Breast epithelium (tissue), 4 donors: Measurements from ENCODE around the gene SOCS3. TPM values are rescaled to one million over a fixed set of nuclear protein-coding genes. Genes with fewer than 3 reads are reported as not detected.
"Not testable (repeated sequence)": the region's sequence is repeated elsewhere in the genome, so short reads cannot be mapped to it uniquely, and the experiment has no call there.

Source experiments
- DNase-seq, 2 donors: peaks; one replicate each; pipeline ENCODE4 v3.0.0-alpha.2; 2019; ENCODE audit warnings: low spot score in 2 of 2
- H3K27ac ChIP-seq, 2 donors: fragments of 200-600 bp; sonication (generic) in 1 of 2; one replicate each; pipeline ENCODE4 v1.5.1; 2016 to 2019; ENCODE audit warnings: mild to moderate bottlenecking in 1 of 2
- H3K27me3 ChIP-seq, 2 donors: fragments of 200-600 bp; sonication (generic) in 1 of 2; one replicate each; pipeline versions ENCODE4 v1.5.1 to v1.6.0; 2017 to 2019; ENCODE audit warnings: control low read depth in 1 of 2, mild to moderate bottlenecking in 1 of 2
- H3K36me3 ChIP-seq: fragments of 200-600 bp; one replicate; pipeline ENCODE4 v1.5.1; 2019
- H3K4me1 ChIP-seq, 2 donors: fragments of 200-600 bp; sonication (generic); one replicate each; pipeline ENCODE4 v1.5.1; 2016 to 2019; ENCODE audit warnings: control low read depth in 1 of 2
- H3K4me3 ChIP-seq, 3 donors: fragments of 200-600 bp; sonication (generic); 1 replicate in 2 of 3; 2 replicates in 1 of 3; pipeline ENCODE4 v1.5.1; 2016 to 2019; ENCODE audit warnings: mild to moderate bottlenecking in 3 of 3, moderate library complexity in 2 of 3
- H3K9me3 ChIP-seq, 2 donors: fragments of 200-600 bp; sonication (generic) in 1 of 2; one replicate each; pipeline ENCODE4 v1.5.1; 2016 to 2019; ENCODE audit warnings: control low read depth in 1 of 2
- CTCF ChIP-seq, 3 donors: fragments of 450-650 bp; IDR thresholded peaks; one replicate each; pipeline ENCODE4 v1.5.1; 2016 to 2017; ENCODE audit warnings: antibody characterized with exemption in 3 of 3, mild to moderate bottlenecking in 3 of 3, moderate library complexity in 3 of 3
- POLR2A ChIP-seq: fragments of 450-650 bp; IDR thresholded peaks from one replicate; pipeline ENCODE4 v1.6.1; 2016; ENCODE audit warnings: antibody characterized with exemption, mild to moderate bottlenecking, moderate library complexity
- POLR2AphosphoS5 ChIP-seq, 3 donors: sonication (generic); formaldehyde crosslinking; IDR thresholded peaks; one replicate each; pipeline ENCODE4 v1.6.1; 2017; ENCODE audit warnings: antibody characterized with exemption in 3 of 3
- intact Hi-C: fragments of 100-400 bp; cut with DNase I; formaldehyde crosslinking; loops from one replicate; pipeline ENCODE4 v1.15.1; 2023; ENCODE audit warnings: low total_unique reads
- total RNA-seq, 3 donors: library from RNA; depleted of rRNA; stranded (reverse); fragments of >200 nt; gene quantifications; one replicate each; pipeline ENCODE4 v1.1.0, GENCODE V29; 2016

The SOCS3 gene
- total RNA-seq, 3 donors from 2014 or later, result 58.1 to 190 (median 76.4) TPM

GRCh38 chr17:78314683-78315354 lies 45.1 kb downstream of the SOCS3 start:
- Histone ChIP-seq H3K9me3 (no peaks in the 10 kb centered on the region), H3K4me1 (peaks cover 7 to 14% of the 10 kb centered on the region in 2 donors), H3K36me3 (no peaks in the 10 kb centered on the region), H3K27me3 (no peaks in the 10 kb centered on the region), H3K4me3 (peak overlapping the region in 2 of 3 donors; percentile 57 to 68), H3K27ac (peak overlapping the region; percentile 67 to 88)
- intact Hi-C loops, result no loop called here
- TF ChIP-seq POLR2AphosphoS5 (IDR thresholded peaks at IDR 0.05), result no peak
- TF ChIP-seq POLR2A, result no peak
- no peak for TF ChIP-seq CTCF (IDR thresholded peaks at IDR 0.05)
- no peak for DNase-seq

- H3K4me3 ChIP-seq, result peak overlapping the region; percentile 34 to 68 (median 57)
- H3K4me1 ChIP-seq, result peaks cover 7 to 14% of the 10 kb centered on the region in 2 donors
- DNase-seq, result peak; percentile 62 to 79
- no peaks in the 10 kb centered on the region for H3K36me3 ChIP-seq
- H3K27me3 ChIP-seq, result no peaks in the 10 kb centered on the region
- peak overlapping the region; percentile 67 to 88 for H3K27ac ChIP-seq
- intact Hi-C loops, result no loop called here
- no peaks in the 10 kb centered on the region for H3K9me3 ChIP-seq
- peak; percentile 45 to 84 (median 58) for TF ChIP-seq POLR2AphosphoS5 (IDR thresholded peaks at IDR 0.05)
- TF ChIP-seq CTCF (IDR thresholded peaks at IDR 0.05), result no peak
- TF ChIP-seq POLR2A, result peak; percentile 27
Observed at GRCh38 chr17:78313735-78314648, 45.9 kb downstream of the SOCS3 start.

GRCh38 chr17:78309659-78310255 lies 50.1 kb downstream of the SOCS3 start:
- H3K36me3 ChIP-seq, H3K9me3 ChIP-seq: not testable (repeated sequence)

GRCh38 chr17:78307887-78308638 lies 51.8 kb downstream of the SOCS3 start:
- no peak for DNase-seq
- H3K9me3 ChIP-seq, result no peaks in the 10 kb centered on the region
- H3K27ac ChIP-seq, result peak overlapping the region in 1 of 2 donors; percentile 23
- intact Hi-C loops, result no loop called here
- no peak for TF ChIP-seq CTCF (IDR thresholded peaks at IDR 0.05)
- TF ChIP-seq POLR2A, result no peak
- no peak for TF ChIP-seq POLR2AphosphoS5 (IDR thresholded peaks at IDR 0.05)
- no peaks in the 10 kb centered on the region for H3K4me1 ChIP-seq
- no peaks in the 10 kb centered on the region for H3K36me3 ChIP-seq
- H3K4me3 ChIP-seq, result no peak overlapping the region
- H3K27me3 ChIP-seq, result no peaks in the 10 kb centered on the region

More at GRCh38 chr17:78309659-78310255, 50.1 kb downstream of the SOCS3 start:
- intact Hi-C loops, H3K27me3 ChIP-seq, H3K27ac ChIP-seq, H3K4me1 ChIP-seq, H3K4me3 ChIP-seq, DNase-seq: not testable (repeated sequence)

- TF ChIP-seq POLR2AphosphoS5 (IDR thresholded peaks at IDR 0.05), result no peak
- TF ChIP-seq POLR2A, result no peak
- TF ChIP-seq CTCF (IDR thresholded peaks at IDR 0.05), result no peak
Observed at GRCh38 chr17:78306913-78307312, 53.0 kb downstream of the SOCS3 start.

More at GRCh38 chr17:78306913-78307312, 53.0 kb downstream of the SOCS3 start:
- no peak for DNase-seq
- Histone ChIP-seq H3K9me3 (no peaks in the 10 kb centered on the region), H3K4me1 (no peaks in the 10 kb centered on the region), H3K27me3 (no peaks in the 10 kb centered on the region), H3K27ac (no peak overlapping the region), H3K4me3 (no peak overlapping the region), H3K36me3 (no peaks in the 10 kb centered on the region)
- intact Hi-C loops, result no loop called here
